Activated CD4-positive, alpha-beta T cell treated with anti-CD3 and anti-CD28 coated beads, Interleukin-2, amount 10 ng/mL, durations not matched to agents 7 days and 5 days (primary cell): ENCODE data around the gene NAA16. TPM values are rescaled to one million over a fixed set of nuclear protein-coding genes. Genes with fewer than 3 reads are reported as not detected.

Experiments used
- CTCF ChIA-PET: fragments of 350-600 bp; sonication (Branson Sonifier 250); formaldehyde crosslinking; loops from one replicate; lab custom pipeline; 2021; ENCODE audit warnings: antibody characterized with exemption; lab: Charles Lee
- POLR2A ChIA-PET: fragments of 350-600 bp; sonication (Branson Sonifier 250); formaldehyde crosslinking; loops from one replicate; lab custom pipeline; 2021; ENCODE audit warnings: antibody characterized with exemption; lab: Charles Lee
- DNase-seq: peaks from one replicate; pipeline ENCODE4 v3.0.0-alpha.2; 2020
- H3K27ac Mint-ChIP-seq: one replicate; pipeline ENCODE4 v1.8.0; 2021; ENCODE audit warnings: mild to moderate bottlenecking, moderate library complexity, mixed read lengths
- H3K27me3 Mint-ChIP-seq: one replicate; pipeline ENCODE4 v1.8.0; 2021; ENCODE audit warnings: mixed read lengths
- H3K36me3 Mint-ChIP-seq: one replicate; pipeline ENCODE4 v1.8.0; 2021; ENCODE audit warnings: low read depth, mixed read lengths
- H3K4me1 Mint-ChIP-seq: one replicate; pipeline ENCODE4 v1.8.0; 2021; ENCODE audit warnings: mixed read lengths
- H3K4me3 Mint-ChIP-seq: one replicate; pipeline ENCODE4 v1.8.0; 2021; ENCODE audit warnings: mild to moderate bottlenecking, moderate library complexity, mixed read lengths
- H3K9me3 Mint-ChIP-seq: one replicate; pipeline ENCODE4 v1.8.0; 2021; ENCODE audit warnings: mixed read lengths
- total RNA-seq, 2 experiments: library from RNA; stranded (reverse); gene quantifications; one replicate each; pipeline ENCODE4 v1.2.3, GENCODE V29; 2021

The NAA16 gene
- total RNA-seq, 2 experiments from 2014 or later: 35.9 to 42.0 TPM

DNA sequence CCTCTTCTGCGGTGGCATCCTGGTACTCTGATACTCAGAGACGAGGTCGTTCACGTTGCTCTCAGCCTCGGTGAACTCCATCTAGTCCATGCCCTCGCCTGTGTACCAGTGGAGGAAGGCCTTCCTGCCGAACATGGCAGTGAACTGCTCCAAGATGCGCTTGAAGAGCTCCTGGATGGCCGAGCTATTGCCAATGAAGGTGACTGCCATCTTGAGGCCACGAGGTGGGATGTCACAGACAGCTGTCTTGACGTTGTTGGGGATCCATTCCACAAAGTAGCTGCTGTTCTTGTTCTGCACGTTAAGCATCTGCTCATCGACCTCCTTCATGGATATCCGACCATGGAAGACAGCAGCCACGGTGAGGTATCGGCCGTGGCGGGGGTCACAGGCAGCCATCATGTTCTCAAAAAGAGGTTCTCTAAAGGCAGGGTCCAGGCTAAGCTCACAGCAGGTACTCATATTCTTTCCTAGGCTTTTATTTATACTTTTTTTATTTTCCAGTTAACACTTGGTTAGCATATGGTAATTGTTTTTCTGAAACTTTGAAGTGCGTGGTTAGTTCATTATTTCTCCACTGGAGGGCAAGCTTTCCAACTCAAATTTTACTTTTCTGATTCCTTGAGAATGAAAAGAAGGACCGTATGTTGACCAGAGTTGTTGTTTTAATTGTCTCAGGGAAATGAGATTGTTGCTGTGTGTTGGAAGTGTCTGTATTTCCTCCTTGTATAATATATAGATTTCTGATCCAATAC is 73.9 kb downstream of the NAA16 start:
- Mint-ChIP-seq H3K4me1 (peaks cover 4% of the 10 kb centered on the region), H3K27me3 (no peaks in the 10 kb centered on the region), H3K9me3 (no peaks in the 10 kb centered on the region), H3K27ac (no peak overlapping the region), H3K4me3 (no peak overlapping the region), H3K36me3 (no peaks in the 10 kb centered on the region)
- CTCF ChIA-PET: interaction anchor here (1.0 to 1.1 kb wide), 2 partner anchors 16 to 727 kb away, joined by 3 read pairs; no protein-coding TSS in a partner anchor
- POLR2A ChIA-PET: interaction anchor here (0.6 kb wide), 1 partner anchor 140 kb away, joined by 5 read pairs; no protein-coding TSS in a partner anchor
- DNase-seq: no peak

DNA sequence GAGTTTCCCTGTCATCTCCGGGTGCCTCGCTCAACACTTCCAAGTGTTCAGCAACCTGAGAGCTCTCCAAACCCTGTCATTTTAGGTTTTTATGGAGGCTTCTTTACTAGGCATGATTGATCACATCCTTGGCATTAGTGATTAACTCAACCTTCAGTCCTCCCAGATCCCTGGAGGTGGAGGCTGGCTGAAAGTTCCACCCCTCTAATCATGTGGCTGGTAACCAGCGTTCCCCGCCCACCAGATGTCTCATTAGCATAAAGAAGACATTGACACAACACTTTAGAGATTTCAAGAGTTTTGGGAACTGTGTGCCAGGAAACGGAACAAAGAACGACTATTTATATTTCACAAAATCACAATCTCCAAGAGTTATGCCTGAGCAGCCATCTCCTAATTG is 75.1 kb downstream of the NAA16 start:
- no peak for DNase-seq
- ChIA-PET POLR2A (no interaction called here), CTCF (interaction anchor here (1.1 kb wide), 1 partner anchor 725 kb away, joined by 3 read pairs; no protein-coding TSS in a partner anchor)
- no peaks in the 10 kb centered on the region for H3K36me3 Mint-ChIP-seq
- H3K27ac Mint-ChIP-seq: no peak overlapping the region
- H3K9me3 Mint-ChIP-seq: no peaks in the 10 kb centered on the region
- peaks cover 4% of the 10 kb centered on the region for H3K4me1 Mint-ChIP-seq
- no peak overlapping the region for H3K4me3 Mint-ChIP-seq
- H3K27me3 Mint-ChIP-seq: no peaks in the 10 kb centered on the region

DNA sequence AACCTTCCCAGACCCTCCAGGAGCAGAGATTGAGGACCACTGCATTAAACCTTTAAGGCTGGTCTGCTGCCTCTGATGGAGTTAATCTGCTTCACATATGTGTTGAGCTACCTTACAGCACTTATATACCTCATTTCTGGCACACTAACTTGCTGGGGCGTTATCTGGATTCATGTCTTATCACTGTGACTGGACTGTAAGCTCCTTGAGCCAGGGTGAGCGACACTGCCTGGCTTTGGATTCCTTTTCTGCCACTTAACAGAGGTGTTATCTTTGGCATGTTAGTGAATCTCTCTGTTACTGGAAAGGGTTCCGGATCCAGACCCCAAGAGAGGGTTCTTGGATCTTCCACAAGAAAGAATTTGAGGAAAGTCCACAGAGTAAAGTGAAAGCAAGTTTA is 76.5 kb downstream of the NAA16 start:
- no peaks in the 10 kb centered on the region for H3K27me3 Mint-ChIP-seq
- ChIA-PET CTCF (no interaction called here), POLR2A (interaction anchor here (0.6 kb wide), 1 partner anchor 1053 kb away, joined by 5 read pairs; no protein-coding TSS in a partner anchor)
- no peak for DNase-seq
- H3K4me1 Mint-ChIP-seq: peaks cover 4% of the 10 kb centered on the region
- no peaks in the 10 kb centered on the region for H3K9me3 Mint-ChIP-seq
- H3K36me3 Mint-ChIP-seq: no peaks in the 10 kb centered on the region
- H3K4me3 Mint-ChIP-seq: no peak overlapping the region
- H3K27ac Mint-ChIP-seq: no peak overlapping the region

- CTCF ChIA-PET: interaction anchor here (0.6 kb wide), 1 partner anchor 204 kb away, joined by 3 read pairs; no protein-coding TSS in a partner anchor
- POLR2A ChIA-PET: no interaction called here
Measured at GRCh38 chr13:41388143-41388881, 77.2 kb downstream of the NAA16 start.

GRCh38 chr13:41389580-41389979 is 78.5 kb downstream of the NAA16 start:
- DNase-seq: no peak
- ChIA-PET POLR2A (no interaction called here), CTCF (interaction anchor here (1.2 to 1.6 kb wide), 2 partner anchors 10 to 17 kb away, joined by 3 to 5 read pairs; no protein-coding TSS in a partner anchor)
- H3K4me1 Mint-ChIP-seq: peaks cover 4% of the 10 kb centered on the region
- H3K36me3 Mint-ChIP-seq: no peaks in the 10 kb centered on the region
- H3K27ac Mint-ChIP-seq: no peak overlapping the region
- no peak overlapping the region for H3K4me3 Mint-ChIP-seq
- peaks cover 9% of the 10 kb centered on the region for H3K9me3 Mint-ChIP-seq
- no peaks in the 10 kb centered on the region for H3K27me3 Mint-ChIP-seq

More at GRCh38 chr13:41388143-41388881, 77.2 kb downstream of the NAA16 start:
- Mint-ChIP-seq H3K36me3 (no peaks in the 10 kb centered on the region), H3K9me3 (no peaks in the 10 kb centered on the region), H3K4me1 (peaks cover 4% of the 10 kb centered on the region), H3K27me3 (no peaks in the 10 kb centered on the region), H3K27ac (no peak overlapping the region), H3K4me3 (no peak overlapping the region)
- no peak for DNase-seq

DNA sequence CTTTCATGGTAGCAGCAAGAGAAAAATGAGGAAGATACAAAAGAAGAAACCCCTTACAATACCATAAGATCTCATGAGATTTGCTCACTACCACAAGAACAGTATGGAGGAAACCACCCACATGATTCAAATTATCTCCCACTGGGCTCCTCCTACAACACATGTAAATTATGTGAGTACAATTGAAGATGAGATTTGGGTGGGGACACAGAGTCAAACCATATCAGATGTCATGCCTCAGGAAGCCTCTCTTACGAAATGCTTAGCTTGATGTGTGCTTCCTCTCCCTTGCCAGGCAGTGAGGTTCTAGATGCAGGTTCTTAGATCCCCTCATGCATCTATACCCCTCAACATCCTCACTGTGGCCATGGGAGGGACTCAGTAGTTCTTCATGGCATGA is 83.1 kb downstream of the NAA16 start:
- Mint-ChIP-seq H3K4me1 (peaks cover 1% of the 10 kb centered on the region), H3K27ac (no peak overlapping the region), H3K9me3 (peaks cover 10% of the 10 kb centered on the region), H3K27me3 (no peaks in the 10 kb centered on the region), H3K4me3 (no peak overlapping the region), H3K36me3 (no peaks in the 10 kb centered on the region)
- POLR2A ChIA-PET: no interaction called here
- CTCF ChIA-PET: no interaction called here
- DNase-seq: no peak

GRCh38 chr13:41398494-41399170 is 87.6 kb downstream of the NAA16 start:
- H3K27ac Mint-ChIP-seq: no peak overlapping the region
- POLR2A ChIA-PET: no interaction called here

GRCh38 chr13:41401366-41401765 is 90.3 kb downstream of the NAA16 start:
- CTCF ChIA-PET: interaction anchor here (0.6 kb wide), 1 partner anchor 15 kb away, joined by 3 read pairs; no protein-coding TSS in a partner anchor
- Mint-ChIP-seq H3K36me3 (no peaks in the 10 kb centered on the region), H3K9me3 (no peaks in the 10 kb centered on the region), H3K4me3 (no peak overlapping the region), H3K27me3 (no peaks in the 10 kb centered on the region), H3K27ac (no peak overlapping the region), H3K4me1 (no peaks in the 10 kb centered on the region)
- DNase-seq: no peak
- POLR2A ChIA-PET: no interaction called here

More at GRCh38 chr13:41398494-41399170, 87.6 kb downstream of the NAA16 start:
- Mint-ChIP-seq H3K27me3 (no peaks in the 10 kb centered on the region), H3K4me1 (no peaks in the 10 kb centered on the region), H3K36me3 (no peaks in the 10 kb centered on the region), H3K4me3 (no peak overlapping the region), H3K9me3 (peaks cover 9% of the 10 kb centered on the region)
- no peak for DNase-seq
- CTCF ChIA-PET: interaction anchor here (1.4 to 1.5 kb wide), 2 partner anchors 18 to 60 kb away, joined by 3 read pairs; no protein-coding TSS in a partner anchor

DNA sequence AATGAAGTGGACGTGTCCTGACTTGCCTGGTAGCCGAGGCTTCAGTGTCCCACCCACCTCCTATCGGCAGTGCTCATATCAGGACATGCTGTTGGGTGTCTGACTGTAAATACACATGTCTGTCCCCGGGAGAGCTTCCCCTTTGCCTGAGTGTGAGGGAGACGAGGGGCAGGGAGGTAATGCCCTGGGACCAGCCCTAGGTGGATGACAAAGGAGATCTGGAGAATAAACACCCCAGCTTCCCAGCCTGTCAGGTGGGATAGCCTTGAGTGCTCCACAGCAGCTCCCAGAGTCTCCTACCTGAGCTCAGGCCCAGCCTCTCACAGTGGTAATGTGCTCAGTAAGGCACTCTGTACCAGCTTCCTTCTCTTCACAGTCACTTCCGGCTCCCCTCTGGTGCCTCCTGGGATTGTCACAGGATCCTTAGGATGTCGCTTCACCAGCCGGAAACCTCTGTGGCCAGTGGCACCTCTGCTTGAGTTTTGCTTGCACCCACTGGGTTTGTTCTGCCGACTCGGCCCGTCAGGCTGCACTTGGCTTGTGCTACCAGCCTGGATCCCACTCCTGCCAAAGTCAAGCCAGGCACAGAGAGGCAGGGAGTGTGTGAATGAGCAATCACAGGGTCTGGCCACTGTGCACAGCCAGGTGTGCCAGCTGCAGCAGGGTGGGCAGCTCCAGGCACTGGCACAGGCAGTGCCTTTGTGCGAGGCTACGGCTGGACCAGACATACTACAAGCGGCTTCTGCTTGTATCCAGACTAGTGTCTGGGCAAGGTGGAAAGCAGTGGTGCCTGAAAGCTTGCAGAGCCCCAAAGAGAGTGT is 91.8 kb downstream of the NAA16 start:
- H3K36me3 Mint-ChIP-seq: no peaks in the 10 kb centered on the region
- no peaks in the 10 kb centered on the region for H3K4me1 Mint-ChIP-seq
- no peaks in the 10 kb centered on the region for H3K27me3 Mint-ChIP-seq
- no peak overlapping the region for H3K27ac Mint-ChIP-seq
- no peaks in the 10 kb centered on the region for H3K9me3 Mint-ChIP-seq
- CTCF ChIA-PET: no interaction called here
- POLR2A ChIA-PET: no interaction called here
- no peak overlapping the region for H3K4me3 Mint-ChIP-seq
- DNase-seq: no peak

DNA sequence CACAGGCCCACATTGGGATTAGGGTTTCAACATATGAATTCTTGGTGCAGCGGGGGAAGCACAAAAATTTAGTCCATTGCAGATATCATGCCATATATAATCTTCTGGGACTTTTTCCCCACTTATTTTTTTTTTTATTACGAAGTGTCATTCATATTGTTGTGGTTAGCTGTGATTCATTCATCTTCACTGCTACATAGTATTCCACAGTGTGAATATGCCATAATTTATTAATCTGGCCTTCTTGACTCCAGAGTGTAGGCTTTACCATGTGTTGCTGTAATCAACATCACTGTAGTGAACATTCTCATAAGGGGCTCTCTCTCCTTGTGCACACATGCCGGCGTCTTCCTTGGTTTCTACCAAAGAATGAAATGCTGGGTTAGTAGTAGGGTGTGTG is 92.9 kb downstream of the NAA16 start:
- no peaks in the 10 kb centered on the region for H3K36me3 Mint-ChIP-seq
- H3K27ac Mint-ChIP-seq: no peak overlapping the region
- H3K27me3 Mint-ChIP-seq: peaks cover 1% of the 10 kb centered on the region
- ChIA-PET POLR2A (no interaction called here), CTCF (no interaction called here)
- no peak for DNase-seq
- H3K4me1 Mint-ChIP-seq: no peaks in the 10 kb centered on the region
- H3K4me3 Mint-ChIP-seq: no peak overlapping the region
- no peaks in the 10 kb centered on the region for H3K9me3 Mint-ChIP-seq

DNA sequence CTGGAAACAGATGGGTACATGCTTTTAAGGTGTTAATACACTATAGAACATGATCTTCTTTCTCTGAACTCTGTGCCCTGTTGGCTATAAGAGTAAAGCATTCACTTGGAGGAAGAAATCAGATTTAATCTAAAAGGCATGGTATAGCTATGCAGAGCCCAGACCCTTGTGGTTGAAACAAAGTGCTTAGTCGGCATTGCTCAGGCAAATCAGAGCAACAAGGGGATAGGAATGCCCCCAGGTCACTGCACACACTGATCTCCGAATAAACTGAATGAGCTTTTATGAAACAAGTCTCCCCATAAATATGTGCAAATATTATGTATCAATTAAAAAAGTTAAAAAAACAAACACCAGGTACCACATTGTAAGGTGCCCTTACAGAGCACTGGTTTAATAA is 94.3 kb downstream of the NAA16 start:
- Mint-ChIP-seq H3K4me1 (no peaks in the 10 kb centered on the region), H3K27ac (no peak overlapping the region), H3K36me3 (no peaks in the 10 kb centered on the region), H3K4me3 (no peak overlapping the region), H3K9me3 (no peaks in the 10 kb centered on the region), H3K27me3 (peaks cover 1% of the 10 kb centered on the region)
- DNase-seq: no peak
- ChIA-PET POLR2A (no interaction called here), CTCF (interaction anchor here (1.9 kb wide), 1 partner anchor 15 kb away, joined by 5 read pairs; no protein-coding TSS in a partner anchor)

- Mint-ChIP-seq H3K4me3 (no peak overlapping the region), H3K27ac (no peak overlapping the region), H3K4me1 (no peaks in the 10 kb centered on the region), H3K36me3 (no peaks in the 10 kb centered on the region), H3K27me3 (peaks cover 1% of the 10 kb centered on the region), H3K9me3 (no peaks in the 10 kb centered on the region)
- ChIA-PET POLR2A (no interaction called here), CTCF (interaction anchor here (1.9 kb wide), 1 partner anchor 17 kb away, joined by 5 read pairs; no protein-coding TSS in a partner anchor)
- DNase-seq: no peak
Measured at GRCh38 chr13:41407380-41407779, 96.3 kb downstream of the NAA16 start.
